GM10847 (cell line): ENCODE results near the gene HEATR1.

Experiments
- POLR2A ChIP-seq: IDR thresholded peaks from 2 replicates; pipeline ENCODE4 v1.6.1; 2011; ENCODE audit not compliant: insufficient read length; ENCODE audit errors: extremely low read depth

Gene HEATR1

DNA sequence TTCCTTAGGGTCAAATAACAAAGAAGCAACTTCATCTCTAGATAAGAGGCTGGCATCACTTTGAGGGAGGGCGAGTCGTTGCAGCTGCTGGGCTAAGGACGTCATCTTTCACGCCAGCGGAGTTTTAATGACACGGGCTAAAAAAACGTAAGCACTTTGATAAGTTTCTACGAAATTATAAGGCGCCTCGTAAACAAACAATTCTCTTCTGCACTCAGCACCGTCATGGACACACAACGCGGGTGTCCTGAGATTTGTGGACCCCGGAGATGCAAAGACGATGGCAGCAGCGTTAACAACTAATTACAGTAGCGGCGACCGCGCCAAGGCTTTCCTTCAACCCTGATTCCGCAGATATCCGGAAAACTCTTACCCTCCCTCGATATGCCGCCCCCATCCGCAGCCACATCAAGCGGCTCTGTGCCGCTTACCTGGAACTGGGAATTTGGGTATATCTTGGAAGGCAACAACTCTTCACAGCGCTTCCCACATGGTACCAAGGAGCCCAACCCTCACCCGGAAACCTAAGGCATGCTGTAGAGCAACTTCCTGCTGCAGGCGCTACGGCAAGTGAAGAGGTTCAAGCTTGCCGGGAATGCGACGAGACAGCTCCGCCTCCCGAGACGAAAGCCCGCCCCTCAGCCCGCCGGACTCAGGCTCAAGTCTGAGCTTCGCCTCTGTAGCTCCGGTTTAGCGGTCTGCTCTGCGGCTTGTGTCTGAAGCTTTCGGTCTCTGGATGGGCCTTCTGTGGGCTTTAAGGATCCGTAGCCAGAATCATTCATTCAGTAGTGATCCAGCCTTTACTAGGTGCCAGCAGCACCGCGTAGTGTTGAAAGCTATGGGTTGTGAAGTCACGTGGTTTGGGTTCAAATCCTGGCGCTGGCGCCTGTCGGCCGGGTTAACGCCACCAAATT, at the start of gene HEATR1:
TSS of gene HEATR1 (minus strand) at position 526 of the 914 bp plus-strand sequence. CDS start at position 105, 421 bp downstream.
- peak; percentile 69 for TF ChIP-seq POLR2A

DNA sequence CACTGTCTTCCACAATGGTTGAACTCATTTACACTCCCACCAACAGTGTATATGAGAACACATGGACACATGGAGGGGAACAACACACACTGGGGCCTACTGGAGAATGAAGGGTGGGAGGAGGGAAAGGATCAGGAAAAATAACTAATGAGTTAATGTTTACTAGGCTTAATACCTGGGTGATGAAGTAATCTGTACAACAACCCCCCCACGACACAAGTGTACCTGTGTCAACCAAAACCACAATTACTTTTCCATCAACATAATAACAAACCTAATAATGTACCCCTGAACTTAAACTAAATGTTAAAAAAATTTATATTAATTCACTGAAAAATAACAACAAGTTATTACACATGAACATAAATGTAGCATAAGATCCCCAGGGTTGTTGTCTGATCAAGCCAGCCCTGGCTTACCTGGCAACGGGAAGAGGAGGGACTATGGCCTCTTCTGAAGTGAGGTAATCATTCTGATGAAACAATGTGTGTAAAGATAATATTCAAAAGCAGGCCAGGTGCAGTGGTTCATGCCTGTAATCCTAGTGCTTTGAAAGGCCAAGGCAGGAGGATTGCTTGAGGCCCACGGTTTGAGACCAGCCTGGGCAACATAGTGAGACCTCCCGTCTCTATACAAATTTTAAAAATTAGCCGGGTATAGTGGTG, 40.8 kb upstream of the HEATR1 start:
- TF ChIP-seq POLR2A: no peak

DNA sequence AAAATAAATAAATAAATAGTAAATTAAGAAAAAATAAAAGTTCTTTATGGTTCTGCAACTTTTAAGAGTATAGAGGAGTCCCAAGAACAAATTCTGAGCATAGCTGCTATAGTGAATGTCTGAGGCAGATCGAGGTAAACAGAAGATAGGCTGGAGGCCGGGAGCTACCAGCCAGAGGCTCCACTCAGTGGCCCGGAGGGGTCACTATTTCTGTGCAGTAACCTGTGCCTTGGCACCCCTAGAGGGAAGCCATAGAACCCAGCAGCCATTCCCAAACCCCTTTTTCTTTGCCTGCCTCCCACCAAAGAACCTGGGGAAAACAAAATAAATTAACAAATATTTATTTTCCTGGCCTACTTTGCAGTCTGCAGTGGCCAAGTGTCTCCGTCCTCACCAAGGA, 38.4 kb upstream of the HEATR1 start:
- TF ChIP-seq POLR2A: no peak

- no peak for TF ChIP-seq POLR2A
These were observed 35.4 kb upstream of the HEATR1 start for GRCh38 chr1:236639686-236640085.

- no peak for TF ChIP-seq POLR2A
These were observed 34.6 kb upstream of the HEATR1 start for GRCh38 chr1:236638945-236639344.

GRCh38 chr1:236636017-236636416, 31.7 kb upstream of the HEATR1 start:
- no peak for TF ChIP-seq POLR2A

GRCh38 chr1:236627727-236628408, 23.6 kb upstream of the HEATR1 start:
- no peak for TF ChIP-seq POLR2A

DNA sequence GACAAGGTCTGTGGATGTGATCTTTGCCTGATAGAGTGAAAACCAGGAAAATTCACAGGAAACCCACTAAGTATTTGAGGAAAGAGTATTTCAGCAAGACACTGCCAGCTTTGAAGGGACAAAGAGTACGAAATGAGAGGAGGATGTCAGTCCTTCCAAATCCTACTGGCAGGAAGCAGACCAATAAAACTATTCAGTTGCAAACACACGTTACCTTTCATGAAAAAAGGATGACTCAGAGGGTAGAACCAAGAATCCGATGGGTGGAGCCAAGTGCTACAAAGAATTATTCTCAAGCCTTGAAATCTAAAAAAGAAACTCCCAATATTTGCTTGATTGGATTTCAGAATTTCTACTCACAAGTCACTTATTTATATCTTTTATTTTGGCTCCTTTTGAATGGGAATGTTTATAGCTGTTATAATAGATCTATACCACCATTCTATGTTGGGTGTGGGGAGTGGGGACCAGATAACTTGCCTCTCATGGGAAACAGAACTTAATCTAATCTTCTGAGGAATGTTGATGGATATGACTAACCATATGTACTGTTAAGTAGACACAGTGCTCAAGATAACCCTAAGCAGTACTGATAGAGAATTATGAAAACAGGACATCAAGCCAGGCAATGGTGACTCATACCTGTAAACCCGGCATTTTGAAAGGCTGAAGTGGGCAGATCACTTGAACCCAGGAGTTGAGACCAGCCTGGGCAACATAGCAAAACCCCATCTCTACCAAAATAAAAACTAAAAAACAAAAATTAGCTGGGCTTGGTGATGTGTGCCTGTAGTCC, 19.3 kb upstream of the HEATR1 start:
- no peak for TF ChIP-seq POLR2A

- TF ChIP-seq POLR2A: no peak
These were observed 18.1 kb upstream of the HEATR1 start for GRCh38 chr1:236622407-236622806.

DNA sequence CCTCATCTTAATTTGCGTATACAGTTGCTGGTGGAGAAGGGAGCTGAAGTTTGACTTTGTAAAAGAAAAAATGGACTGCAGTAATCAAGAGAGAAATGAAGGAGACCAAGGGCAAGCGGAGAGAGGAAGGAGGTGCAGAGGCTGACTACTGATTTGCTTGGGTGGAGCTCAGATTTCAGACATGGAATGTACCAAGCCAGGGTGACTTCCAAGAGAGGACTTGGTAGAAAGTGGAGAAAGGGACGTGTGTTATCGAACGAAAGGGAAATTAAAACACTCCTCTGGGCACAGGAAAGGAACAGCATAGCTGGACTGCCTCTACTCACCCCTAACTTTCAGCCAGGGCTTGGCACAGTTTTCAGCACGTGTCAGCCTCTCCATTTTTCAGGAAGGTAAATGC, 15.1 kb upstream of the HEATR1 start:
- no peak for TF ChIP-seq POLR2A

GRCh38 chr1:236618507-236618906, 14.2 kb upstream of the HEATR1 start:
- no peak for TF ChIP-seq POLR2A

GRCh38 chr1:236615399-236616148, 11.3 kb upstream of the HEATR1 start:
- no peak for TF ChIP-seq POLR2A

DNA sequence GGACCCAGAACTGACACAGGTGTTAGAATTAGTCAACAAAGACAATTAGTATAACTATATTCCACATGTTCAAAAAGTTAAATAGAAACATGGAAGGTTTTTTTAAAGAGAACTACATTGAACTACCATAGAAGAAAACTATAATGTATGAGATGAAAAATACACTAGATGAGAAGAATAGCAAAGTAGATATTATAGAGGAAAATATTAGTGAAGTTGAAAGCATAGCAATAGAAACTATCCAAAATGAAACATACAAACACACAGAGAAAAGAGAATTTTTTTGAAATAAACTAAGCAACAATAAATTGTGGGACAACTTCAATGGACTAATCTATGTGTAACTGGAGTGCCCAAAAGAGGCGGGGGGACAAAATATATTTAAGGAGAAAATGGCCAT, 8.0 kb upstream of the HEATR1 start:
- no peak for TF ChIP-seq POLR2A
